CD4-positive, alpha-beta memory T cell (primary cell): Measurements from ENCODE around the gene GMDS. TPM values are rescaled to one million over a fixed set of nuclear protein-coding genes. Genes with fewer than 3 reads are reported as not detected.

Experiments used
- CTCF ChIA-PET: fragments of 350-600 bp; sonication (Branson Sonifier 250); formaldehyde crosslinking; loops from one replicate; lab custom pipeline; 2021; ENCODE audit warnings: inconsistent platforms; ENCODE audit not compliant: partially characterized antibody; lab: Charles Lee
- POLR2A ChIA-PET: fragments of 350-600 bp; sonication (Branson Sonifier 250); formaldehyde crosslinking; loops from one replicate; lab custom pipeline; 2021; ENCODE audit not compliant: partially characterized antibody; lab: Charles Lee
- DNase-seq, 5 donors: peaks; one replicate each; pipeline versions ENCODE4 v3.0.0 to v3.0.0-alpha.2; 2020 to 2022; ENCODE audit warnings: mixed read lengths in 1 of 5
- H3K27ac ChIP-seq: one replicate; pipeline ENCODE4 v1.7.0; 2013; ENCODE audit warnings: low read depth, low read length
- H3K27me3 ChIP-seq: 2 replicates; pipeline ENCODE4 v1.7.0; 2013; ENCODE audit warnings: mild to moderate bottlenecking, low read length, moderate library complexity; ENCODE audit not compliant: insufficient read depth
- H3K36me3 ChIP-seq: 2 replicates; pipeline ENCODE4 v1.7.0; 2013; ENCODE audit warnings: mild to moderate bottlenecking, low read length, moderate library complexity; ENCODE audit not compliant: insufficient read depth
- H3K4me1 ChIP-seq: 2 replicates; pipeline ENCODE4 v1.7.0; 2013; ENCODE audit warnings: mild to moderate bottlenecking, low read length, moderate library complexity; ENCODE audit not compliant: insufficient read depth
- H3K4me3 ChIP-seq, 2 donors: one replicate each; pipeline ENCODE4 v1.7.0; 2013; ENCODE audit warnings: low read length in 2 of 2, mild to moderate bottlenecking in 1 of 2
- H3K9me3 ChIP-seq, 2 donors: one replicate each; pipeline ENCODE4 v1.7.0; 2013; ENCODE audit warnings: low read length in 2 of 2, control low read depth in 1 of 2; ENCODE audit not compliant: control insufficient read depth in 1 of 2
- H3K27ac Mint-ChIP-seq, 7 donors: one replicate each; pipeline ENCODE4 v1.8.0; 2020 to 2021; ENCODE audit warnings: mixed read lengths in 7 of 7, mild to moderate bottlenecking in 6 of 7, inconsistent platforms in 3 of 7, moderate library complexity in 3 of 7
- H3K27me3 Mint-ChIP-seq, 2 donors: one replicate each; pipeline ENCODE4 v1.8.0; 2020 to 2021; ENCODE audit warnings: mixed read lengths in 2 of 2
- H3K36me3 Mint-ChIP-seq, 2 donors: one replicate each; pipeline ENCODE4 v1.8.0; 2020 to 2021; ENCODE audit warnings: mixed read lengths in 2 of 2, inconsistent platforms in 1 of 2, mild to moderate bottlenecking in 1 of 2
- H3K4me1 Mint-ChIP-seq, 4 donors: one replicate each; pipeline ENCODE4 v1.8.0; 2020 to 2021; ENCODE audit warnings: mixed read lengths in 4 of 4, mild to moderate bottlenecking in 1 of 4
- H3K4me3 Mint-ChIP-seq, 8 donors: one replicate each; pipeline ENCODE4 v1.8.0; 2020 to 2021; ENCODE audit warnings: mixed read lengths in 8 of 8, mild to moderate bottlenecking in 7 of 8, moderate library complexity in 6 of 8, inconsistent platforms in 3 of 8
- H3K9me3 Mint-ChIP-seq, 8 donors: one replicate each; pipeline ENCODE4 v1.8.0; 2020 to 2021; ENCODE audit warnings: mixed read lengths in 8 of 8, mild to moderate bottlenecking in 5 of 8, inconsistent platforms in 3 of 8, moderate library complexity in 1 of 8
- intact Hi-C: fragments of 100-400 bp; cut with micrococcal nuclease; formaldehyde crosslinking; loops from one replicate; pipeline ENCODE4 v1.15.1; 2023
- polyA plus RNA-seq, 2 donors: library from polyadenylated mRNA; unstranded; fragments of 300-500 nt; fragmentation: Illumina TruSeq; gene quantifications; one replicate each; pipeline ENCODE4 v1.2.3, GENCODE V29; 2021
- total RNA-seq, 2 experiments: library from RNA; stranded (reverse); gene quantifications; one replicate each; pipeline ENCODE4 v1.2.3, GENCODE V29; 2021

The GMDS gene
- total and polyA plus RNA-seq, 4 experiments from 2014 or later: 12.1 to 24.0 (median 15.2) TPM

GRCh38 chr6:1631251-1631650 is 614.2 kb downstream of the GMDS start:
- Histone ChIP-seq H3K4me3 (no peak overlapping the region), H3K27me3 (peaks cover 12% of the 10 kb centered on the region), H3K9me3 (no peaks in the 10 kb centered on the region), H3K4me1 (no peaks in the 10 kb centered on the region), H3K36me3 (no peaks in the 10 kb centered on the region), H3K27ac (no peak overlapping the region)
- intact Hi-C loops: no loop called here
- no peak overlapping the region for H3K4me3 Mint-ChIP-seq
- peaks cover 0 to 4% (median 3%) of the 10 kb centered on the region in 4 donors for H3K4me1 Mint-ChIP-seq
- H3K9me3 Mint-ChIP-seq: no peaks in the 10 kb centered on the region
- no peak overlapping the region for H3K27ac Mint-ChIP-seq
- CTCF ChIA-PET: no interaction called here
- peaks cover 0 to 22% of the 10 kb centered on the region in 2 donors for H3K36me3 Mint-ChIP-seq
- POLR2A ChIA-PET: no interaction called here
- DNase-seq: no peak
- peaks cover 31 to 33% of the 10 kb centered on the region in 2 donors for H3K27me3 Mint-ChIP-seq

GRCh38 chr6:1630771-1631217 is 614.6 kb downstream of the GMDS start:
- Mint-ChIP-seq H3K27me3 (peaks cover 35 to 37% of the 10 kb centered on the region in 2 donors), H3K27ac (no peak overlapping the region), H3K4me3 (no peak overlapping the region), H3K4me1 (peaks cover 4 to 9% (median 7%) of the 10 kb centered on the region in 4 donors), H3K36me3 (peaks cover 0 to 22% of the 10 kb centered on the region in 2 donors), H3K9me3 (no peaks in the 10 kb centered on the region)
- ChIA-PET CTCF (no interaction called here), POLR2A (no interaction called here)
- Histone ChIP-seq H3K9me3 (no peaks in the 10 kb centered on the region), H3K27ac (no peak overlapping the region), H3K4me1 (peaks cover 3% of the 10 kb centered on the region), H3K4me3 (no peak overlapping the region), H3K27me3 (peaks cover 12% of the 10 kb centered on the region), H3K36me3 (no peaks in the 10 kb centered on the region)
- no peak for DNase-seq
- intact Hi-C loops: no loop called here

GRCh38 chr6:1630212-1630770 is 615.1 kb downstream of the GMDS start:
- H3K4me1 Mint-ChIP-seq: peaks cover 7 to 13% (median 11%) of the 10 kb centered on the region in 4 donors
- ChIA-PET POLR2A (no interaction called here), CTCF (interaction anchor here (0.9 kb wide), 1 partner anchor 37 kb away, joined by 4 read pairs; no protein-coding TSS in a partner anchor)
- H3K27me3 ChIP-seq: peaks cover 16% of the 10 kb centered on the region
- H3K9me3 Mint-ChIP-seq: no peaks in the 10 kb centered on the region
- H3K4me1 ChIP-seq: peaks cover 9% of the 10 kb centered on the region
- intact Hi-C loops: no loop called here
- H3K9me3 ChIP-seq: no peaks in the 10 kb centered on the region
- H3K27me3 Mint-ChIP-seq: peaks cover 39% of the 10 kb centered on the region in 2 donors
- H3K36me3 ChIP-seq: no peaks in the 10 kb centered on the region
- peaks cover 0 to 22% of the 10 kb centered on the region in 2 donors for H3K36me3 Mint-ChIP-seq
- DNase-seq: no peak
- no peak overlapping the region for H3K27ac ChIP-seq
- H3K27ac Mint-ChIP-seq: no peak overlapping the region
- H3K4me3 Mint-ChIP-seq: no peak overlapping the region
- no peak overlapping the region for H3K4me3 ChIP-seq

GRCh38 chr6:1629316-1629715 is 616.1 kb downstream of the GMDS start:
- ChIA-PET CTCF (interaction anchor here (0.9 kb wide), 1 partner anchor 36 kb away, joined by 4 read pairs; no protein-coding TSS in a partner anchor), POLR2A (no interaction called here)
- Histone ChIP-seq H3K36me3 (no peaks in the 10 kb centered on the region), H3K4me1 (peaks cover 15% of the 10 kb centered on the region), H3K9me3 (no peaks in the 10 kb centered on the region), H3K27me3 (peaks cover 19% of the 10 kb centered on the region), H3K27ac (no peak overlapping the region), H3K4me3 (no peak overlapping the region)
- Mint-ChIP-seq H3K27ac (no peak overlapping the region), H3K9me3 (peaks cover 0 to 2% (median 0%) of the 10 kb centered on the region in 8 donors), H3K36me3 (peaks cover 0 to 18% of the 10 kb centered on the region in 2 donors), H3K4me3 (no peak overlapping the region), H3K4me1 (peaks cover 11 to 18% (median 15%) of the 10 kb centered on the region in 4 donors), H3K27me3 (peaks cover 42 to 43% of the 10 kb centered on the region in 2 donors)
- no peak for DNase-seq
- intact Hi-C loops: no loop called here

GRCh38 chr6:1627827-1628560 is 617.4 kb downstream of the GMDS start:
- no peak overlapping the region for H3K27ac ChIP-seq
- no peak for DNase-seq
- no peaks in the 10 kb centered on the region for H3K9me3 ChIP-seq
- no peak overlapping the region for H3K4me3 ChIP-seq
- H3K27ac Mint-ChIP-seq: no peak overlapping the region
- H3K9me3 Mint-ChIP-seq: peaks cover 0 to 2% (median 0%) of the 10 kb centered on the region in 8 donors
- intact Hi-C loops: no loop called here
- H3K36me3 ChIP-seq: no peaks in the 10 kb centered on the region
- peaks cover 40 to 49% of the 10 kb centered on the region in 2 donors for H3K27me3 Mint-ChIP-seq
- CTCF ChIA-PET: interaction anchor here (0.5 to 1.8 kb wide), 4 partner anchors 21 to 424 kb away, joined by 4 to 8 read pairs (median 4); no protein-coding TSS in a partner anchor
- peaks cover 15% of the 10 kb centered on the region for H3K4me1 ChIP-seq
- no peak overlapping the region for H3K4me3 Mint-ChIP-seq
- H3K27me3 ChIP-seq: peaks cover 19% of the 10 kb centered on the region
- peaks cover 11 to 21% (median 15%) of the 10 kb centered on the region in 4 donors for H3K4me1 Mint-ChIP-seq
- peaks cover 1 to 14% of the 10 kb centered on the region in 2 donors for H3K36me3 Mint-ChIP-seq
- POLR2A ChIA-PET: no interaction called here

- POLR2A ChIA-PET: no interaction called here
- Histone ChIP-seq H3K36me3 (no peaks in the 10 kb centered on the region), H3K9me3 (no peaks in the 10 kb centered on the region), H3K27ac (no peak overlapping the region), H3K27me3 (peaks cover 19% of the 10 kb centered on the region), H3K4me3 (no peak overlapping the region), H3K4me1 (peaks cover 15% of the 10 kb centered on the region)
- Mint-ChIP-seq H3K27me3 (peaks cover 50 to 60% of the 10 kb centered on the region in 2 donors), H3K27ac (no peak overlapping the region), H3K4me3 (peak overlapping the region in 5 of 8 donors; percentile 15 to 87 (median 57)), H3K36me3 (peaks cover 4 to 25% of the 10 kb centered on the region in 2 donors), H3K9me3 (peaks cover 0 to 2% (median 0%) of the 10 kb centered on the region in 8 donors), H3K4me1 (peaks cover 11 to 21% (median 16%) of the 10 kb centered on the region in 4 donors)
- intact Hi-C loops: no loop called here
- CTCF ChIA-PET: interaction anchor here (1.6 to 1.8 kb wide), 2 partner anchors 29 to 30 kb away, joined by 4 to 8 read pairs; no protein-coding TSS in a partner anchor
- DNase-seq: no peak
These were observed 618.9 kb downstream of the GMDS start for GRCh38 chr6:1626481-1626880.
